GM12878 (cell line): ENCODE data around the gene TRAF3. TPM values are rescaled to one million over a fixed set of nuclear protein-coding genes. Genes with fewer than 3 reads are reported as not detected.

Source experiments
- ATAC-seq: fragments of 200-7000 bp; cut with Tn5 transposase; 3 replicates; pipeline ENCODE4 v1.9.1; 2020; ENCODE audit warnings: mild to moderate bottlenecking, moderate library complexity
- BruUV-seq: library from RNA; stranded (reverse); fragments of 400-500 nt; replicated peaks from 2 replicates; lab custom pipeline; 2021; lab: Mats Ljungman, UMichigan
- CTCF ChIA-PET: fragments of 300-600 bp; sonication (Branson Sonifier 250); formaldehyde crosslinking; extraction: SDS; loops from one replicate; lab custom pipeline; 2021; ENCODE audit warnings: inconsistent platforms; lab: Yijun Ruan, JAX
- POLR2A ChIA-PET: fragments of 350-600 bp; formaldehyde crosslinking; extraction: SDS; loops from one replicate; lab custom pipeline; 2021; ENCODE audit warnings: inconsistent platforms; lab: Charles Lee
- RAD21 ChIA-PET: fragments of 300-600 bp; sonication (Branson Sonifier 250); formaldehyde crosslinking; loops from one replicate; lab custom pipeline; 2023; ENCODE audit warnings: antibody characterized with exemption; ENCODE audit not compliant: unreplicated experiment; lab: Charles Lee
- SMC1A ChIA-PET: fragments of 300-600 bp; sonication (Branson Sonifier 250); formaldehyde crosslinking; loops from one replicate; lab custom pipeline; 2023; ENCODE audit not compliant: unreplicated experiment, uncharacterized antibody; lab: Charles Lee
- DNase-seq: peaks from one replicate; pipeline ENCODE4 v3.0.0-alpha.2; 2011; ENCODE audit warnings: low read depth, low spot score
- FAIRE-seq: peaks from 3 replicates; lab custom pipeline; 2011; peaks lifted over from hg19 to GRCh38; lab: Jason Lieb, UNC
- H2AFZ ChIP-seq: 2 replicates; pipeline ENCODE4 v1.6.0; 2011; ENCODE audit warnings: low read depth, low read length, control low read depth; ENCODE audit not compliant: control insufficient read depth
- H3K27ac ChIP-seq: 2 replicates; pipeline ENCODE4 v1.5.1; 2011; ENCODE audit warnings: control low read depth; ENCODE audit not compliant: control insufficient read depth, insufficient read depth
- H3K27me3 ChIP-seq, 2 experiments: replicated peaks in 1 of 2; 2 replicates each; pipeline versions ENCODE4 v1.6.0 to v1.6.1; 2011; ENCODE audit warnings: low read length in 1 of 2; ENCODE audit not compliant: control insufficient read depth in 2 of 2, insufficient read depth in 2 of 2
- H3K36me3 ChIP-seq, 2 experiments: 2 replicates each; pipeline ENCODE4 v1.5.1; 2011; ENCODE audit warnings: low read length in 1 of 2; ENCODE audit not compliant: control insufficient read depth in 2 of 2, insufficient read depth in 2 of 2
- H3K4me1 ChIP-seq: 2 replicates; pipeline ENCODE4 v1.6.1; 2011; ENCODE audit warnings: mild to moderate bottlenecking, low read length, moderate library complexity, mixed read lengths; ENCODE audit not compliant: control insufficient read depth, insufficient read depth
- H3K4me2 ChIP-seq: 2 replicates; pipeline ENCODE4 v1.6.0; 2011; ENCODE audit warnings: control low read depth; ENCODE audit not compliant: control insufficient read depth, insufficient read depth
- H3K4me3 ChIP-seq: fragments of 200-600 bp; sonication (generic); 2 replicates; pipeline ENCODE4 v1.5.1; 2016
- H3K79me2 ChIP-seq: 2 replicates; pipeline ENCODE4 v1.6.0; 2011; ENCODE audit warnings: low read length; ENCODE audit not compliant: control insufficient read depth, insufficient read depth
- H3K9ac ChIP-seq: 2 replicates; pipeline ENCODE4 v1.8.0; 2011; ENCODE audit warnings: low read length, control low read depth, mixed read lengths; ENCODE audit not compliant: control insufficient read depth, insufficient read depth
- H3K9me3 ChIP-seq: replicated peaks from 3 replicates; pipeline ENCODE4 v1.5.1; 2011; ENCODE audit warnings: mild to moderate bottlenecking, low read length; ENCODE audit not compliant: control insufficient read depth, insufficient read depth
- H4K20me1 ChIP-seq: 2 replicates; pipeline ENCODE4 v1.6.0; 2011; ENCODE audit not compliant: control insufficient read depth, insufficient read depth
- ASH2L ChIP-seq: fragments of 300-600, 200-600 bp; sonication (generic); IDR thresholded peaks from 2 replicates; pipeline ENCODE4 v1.6.1; 2017; ENCODE audit warnings: low read depth, mild to moderate bottlenecking, borderline replicate concordance
- CEBPB ChIP-seq, 2 experiments: fragments of 150-350 bp in 1 of 2; IDR thresholded peaks; 2 replicates each; pipeline ENCODE4 v1.6.1; 2012 to 2014; ENCODE audit warnings: low read depth in 2 of 2, low read length in 2 of 2, borderline replicate concordance in 1 of 2, inconsistent platforms in 1 of 2
- EED ChIP-seq: sonication (generic); IDR thresholded peaks from 2 replicates; pipeline ENCODE4 v1.6.1; 2016; ENCODE audit warnings: antibody characterized with exemption, low read depth
- EZH2 ChIP-seq: IDR thresholded peaks from 2 replicates; pipeline ENCODE4 v1.6.1; 2012; ENCODE audit warnings: low read depth, mild to moderate bottlenecking, control low read depth, inconsistent platforms, low read length, borderline replicate concordance; ENCODE audit not compliant: control insufficient read depth
- HCFC1 ChIP-seq: fragments of 150-350 bp; IDR thresholded peaks from 2 replicates; pipeline ENCODE4 v1.6.1; 2014; ENCODE audit warnings: low read length
- HDAC2 ChIP-seq: fragments of 200-600 bp; sonication (generic); IDR thresholded peaks from 2 replicates; pipeline ENCODE4 v1.6.1; 2017
- JUNB ChIP-seq: IDR thresholded peaks from 2 replicates; pipeline ENCODE4 v1.6.1; 2016; ENCODE audit warnings: antibody characterized with exemption, mild to moderate bottlenecking
- MTA3 ChIP-seq: IDR thresholded peaks from 2 replicates; pipeline ENCODE4 v1.6.1; 2012; ENCODE audit warnings: low read length, inconsistent platforms, borderline replicate concordance
- MYB ChIP-seq: fragments of 150-350 bp; IDR thresholded peaks from 2 replicates; pipeline ENCODE4 v1.6.1; 2014; ENCODE audit warnings: mild to moderate bottlenecking, low read depth, low read length, borderline replicate concordance
- NR2C1 ChIP-seq: fragments of 450-650 bp; IDR thresholded peaks from 2 replicates; pipeline ENCODE4 v1.6.1; 2017; ENCODE audit warnings: antibody characterized with exemption, mild to moderate bottlenecking, moderate library complexity
- NRF1 ChIP-seq: conservative IDR thresholded peaks from 2 replicates; pipeline ENCODE4 v1.6.1; 2011; ENCODE audit warnings: mild to moderate bottlenecking, low read depth, low read length, improper control_type of control experiment
- RAD21 ChIP-seq: IDR thresholded peaks from 2 replicates; pipeline ENCODE4 v1.6.1; 2011; ENCODE audit warnings: mild to moderate bottlenecking, low read depth, low read length, moderate library complexity; ENCODE audit not compliant: insufficient read depth
- RAD51 ChIP-seq: fragments of 450-650 bp; IDR thresholded peaks from 2 replicates; pipeline ENCODE4 v1.6.1; 2016; ENCODE audit warnings: moderate library complexity, mild to moderate bottlenecking, inconsistent platforms
- RB1 ChIP-seq: fragments of 450-650 bp; formaldehyde crosslinking; IDR thresholded peaks from 2 replicates; pipeline ENCODE4 v1.6.1; 2017; ENCODE audit warnings: mild to moderate bottlenecking, borderline replicate concordance
- RCOR1 ChIP-seq: conservative IDR thresholded peaks from 2 replicates; pipeline ENCODE4 v1.6.1; 2012; ENCODE audit warnings: low read depth, low read length, improper control_type of control experiment
- RFX5 ChIP-seq: IDR thresholded peaks from 2 replicates; pipeline ENCODE4 v1.6.1; 2011; ENCODE audit warnings: low read depth, low read length, improper control_type of control experiment
- TBL1XR1 ChIP-seq: IDR thresholded peaks from 2 replicates; pipeline ENCODE4 v1.6.1; 2012; ENCODE audit warnings: low read depth, low read length, improper control_type of control experiment
- ZNF384 ChIP-seq: IDR thresholded peaks from 2 replicates; pipeline ENCODE4 v1.6.1; 2012; ENCODE audit warnings: low read depth, mild to moderate bottlenecking, low read length, improper control_type of control experiment, borderline replicate concordance
- WGBS: methylation state at CpG from one replicate; pipeline ENCODE4 v1.1.6; 2016; ENCODE audit warnings: low lambda C conversion rate; ENCODE audit not compliant: insufficient replicate concordance, insufficient coverage; ENCODE audit errors: missing lambda C conversion rate; 5-methylcytosine and 5-hydroxymethylcytosine counted together
- in situ Hi-C: fragments of 300-500 bp; cut with MboI; formaldehyde crosslinking; loops from 9 replicates; pipeline ENCODE4 v1.14.3; 2018; ENCODE audit warnings: mixed read lengths
- intact Hi-C: fragments of 100-400 bp; cut with micrococcal nuclease; formaldehyde crosslinking; loops from one replicate; pipeline ENCODE4 v1.14.2; 2022; ENCODE audit not compliant: unreplicated experiment
- polyA plus RNA-seq, 11 experiments: library from polyadenylated mRNA; depleted of rRNA in 4 of 11; unstranded in 6 of 11; stranded (reverse) in 5 of 11; fragments of >200 nt; fragmentation: Nextera tagmentation in 4 of 11; fragmentation: Illumina TruSeq in 1 of 11; extraction: Ambion mirVana in 4 of 11; extraction: Trizol in 1 of 11; gene quantifications; 1 replicate in 1 of 11; 2 replicates in 10 of 11; pipeline versions ENCODE4 v1.2.1 to v1.2.3, GENCODE V29; 2011 to 2016; ENCODE audit warnings: inconsistent platforms in 2 of 11, missing spikeins in 2 of 11, low read depth in 1 of 11
- total RNA-seq, 4 experiments: library from RNA; depleted of rRNA in 3 of 4; stranded (reverse); fragments of >200 nt in 3 of 4; fragmentation: Illumina TruSeq in 1 of 4; extraction: Trizol in 1 of 4; gene quantifications; 2 replicates each; pipeline versions ENCODE4 v1.2.1 to v1.2.3, GENCODE V29; 2013 to 2021
- TF ChIP-seq, protein P1 (sequence below): IDR thresholded peaks from 2 replicates; pipeline ENCODE4 v1.6.1; 2011; ENCODE audit warnings: low read depth, low read length, improper control_type of control experiment, borderline replicate concordance
- TF ChIP-seq, protein P2 (sequence below): IDR thresholded peaks from 2 replicates; pipeline ENCODE4 v1.6.1; 2011; ENCODE audit warnings: mild to moderate bottlenecking, low read depth, low read length, moderate library complexity; ENCODE audit not compliant: insufficient replicate concordance

Gene TRAF3
- total and polyA plus RNA-seq, 10 of the 15 experiments (the other 5 are each of a cell fraction or from before 2014, with no cell fraction given): 3.0 to 70.1 (median 36.5) TPM

DNA sequence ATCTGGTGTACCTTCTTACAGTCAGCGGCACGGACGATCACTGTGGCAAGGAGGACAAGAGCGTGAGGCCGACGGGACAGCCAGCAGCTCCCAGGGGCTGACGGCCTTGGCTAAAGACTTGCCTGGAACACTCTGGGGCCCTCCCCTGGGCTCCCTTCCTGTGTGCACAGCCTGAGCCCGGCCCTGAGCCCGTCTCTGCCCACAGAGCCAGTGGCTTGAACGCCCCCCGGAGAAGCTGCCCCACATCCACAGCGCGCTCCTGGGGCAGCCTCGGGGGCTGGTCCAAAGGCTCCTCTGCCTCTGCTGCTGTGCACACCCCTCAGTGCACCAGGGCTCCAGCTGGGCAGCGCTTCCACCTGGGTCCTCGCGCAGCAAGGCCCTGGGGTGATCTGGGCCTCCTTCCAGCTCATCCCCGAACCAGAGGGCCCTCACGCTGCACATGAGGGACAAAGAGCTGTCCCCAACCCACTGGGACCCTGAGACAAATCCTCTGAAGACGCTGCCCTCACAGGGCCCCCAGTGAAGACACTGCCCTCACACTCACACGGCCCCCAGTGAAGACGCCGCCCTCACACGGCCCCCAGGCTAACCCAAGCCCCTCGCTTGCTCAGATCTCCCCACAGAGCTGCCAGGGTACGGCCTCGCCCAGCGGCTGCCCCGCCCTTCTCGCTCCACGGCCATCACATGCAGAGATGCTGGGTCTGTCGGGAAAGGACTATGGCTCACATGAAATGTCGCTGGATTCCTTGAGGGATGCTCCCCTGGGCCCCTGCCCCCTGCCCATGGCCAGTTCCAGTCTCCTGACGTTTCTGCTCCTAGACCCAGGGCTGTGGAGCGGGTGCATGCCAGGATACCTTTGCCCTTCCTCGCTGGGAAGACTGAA lies 167.4 kb downstream of the TRAF3 start (continued):
- TF ChIP-seq RAD51 (no peak), JUNB (no peak), MTA3 (no peak), ASH2L (no peak), EED (no peak), HDAC2 (no peak), HCFC1 (no peak), RAD21 (no peak)
- TF ChIP-seq, protein P1, sequence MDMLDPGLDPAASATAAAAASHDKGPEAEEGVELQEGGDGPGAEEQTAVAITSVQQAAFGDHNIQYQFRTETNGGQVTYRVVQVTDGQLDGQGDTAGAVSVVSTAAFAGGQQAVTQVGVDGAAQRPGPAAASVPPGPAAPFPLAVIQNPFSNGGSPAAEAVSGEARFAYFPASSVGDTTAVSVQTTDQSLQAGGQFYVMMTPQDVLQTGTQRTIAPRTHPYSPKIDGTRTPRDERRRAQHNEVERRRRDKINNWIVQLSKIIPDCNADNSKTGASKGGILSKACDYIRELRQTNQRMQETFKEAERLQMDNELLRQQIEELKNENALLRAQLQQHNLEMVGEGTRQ: no peak
- TF ChIP-seq, all 136 proteins: peak for 0

DNA sequence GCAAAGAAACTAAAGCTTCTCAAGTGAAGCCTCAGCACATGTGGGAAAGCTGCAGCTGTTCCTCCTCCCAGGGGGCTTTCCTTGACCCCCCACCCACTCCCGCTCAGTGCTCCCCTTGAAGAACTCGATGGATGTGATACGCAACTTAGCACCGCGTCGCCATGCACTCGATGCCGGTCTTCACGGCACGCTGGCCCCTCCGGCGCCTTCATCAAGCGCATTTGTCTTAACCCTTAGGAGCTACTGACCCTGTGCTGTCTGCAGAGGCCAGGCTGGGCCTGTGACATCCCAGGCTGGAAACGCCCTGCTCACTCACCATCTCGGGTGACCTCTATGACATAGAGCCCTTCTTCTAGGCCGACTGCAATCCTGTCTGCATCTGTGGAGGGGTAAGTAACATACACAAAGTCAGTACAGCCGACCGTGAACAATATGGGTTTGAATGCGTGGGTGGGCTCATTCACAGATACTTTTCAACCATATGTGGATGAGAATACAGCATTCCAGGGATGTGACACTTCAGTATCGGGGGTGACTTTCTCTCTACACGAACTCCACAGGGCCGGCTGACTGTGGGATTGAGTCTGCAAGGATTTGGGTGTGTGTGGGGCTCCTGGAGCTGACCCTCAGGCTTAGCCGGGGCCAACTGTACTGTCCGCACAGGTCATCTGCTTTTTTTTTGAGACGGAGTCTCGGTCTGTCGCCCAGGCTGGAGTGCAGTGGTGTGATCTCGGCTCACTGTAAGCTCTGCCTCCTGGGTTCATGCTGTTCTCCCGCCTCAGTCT lies 168.3 kb downstream of the TRAF3 start:
- Histone ChIP-seq H3K9ac (no peak overlapping the region), H3K4me3 (no peak overlapping the region), H3K79me2 (no peaks in the 10 kb centered on the region), H3K36me3 (peaks cover 7 to 15% of the 10 kb centered on the region in 2 experiments; a peak in 3 of 4 replicates), H3K4me2 (no peak overlapping the region), H3K9me3 (no peaks in the 10 kb centered on the region), H4K20me1 (no peaks in the 10 kb centered on the region), H3K27me3 (no peaks in the 10 kb centered on the region), H3K27ac (no peak overlapping the region), H3K4me1 (peaks cover 25% of the 10 kb centered on the region), H2AFZ (no peak overlapping the region)
- RAD21 ChIA-PET: interaction anchor here (1.2 to 1.3 kb wide), 2 partner anchors 160 to 251 kb away, joined by 3 to 7 read pairs; no protein-coding TSS in a partner anchor
- WGBS: 91% methylated on average over 29 of the region's 29 CpGs
- SMC1A ChIA-PET: interaction anchor here (1.4 kb wide), 1 partner anchor 10 kb away, joined by 4 read pairs; no protein-coding TSS in a partner anchor
- FAIRE-seq (no peak), DNase-seq (no peak), ATAC-seq (no peak)
- BruUV-seq: no TSS peak
- CTCF ChIA-PET: no interaction called here
- in situ Hi-C loops: no loop called here
- POLR2A ChIA-PET: no interaction called here
- intact Hi-C loops: no loop called here
- TF ChIP-seq MYB (no peak), CEBPB (IDR thresholded peaks at IDR 0.05; ENCODE audit: borderline replicate concordance in 1 of 2, low read depth in 2 of 2, low read length in 2 of 2) (no peak), NR2C1 (no peak), RFX5 (no peak), ZNF384 (no peak), JUNB (no peak), TBL1XR1 (no peak), EZH2 (no peak), NRF1 (no peak), RB1 (no peak), RCOR1 (no peak)
- TF ChIP-seq, protein P2, sequence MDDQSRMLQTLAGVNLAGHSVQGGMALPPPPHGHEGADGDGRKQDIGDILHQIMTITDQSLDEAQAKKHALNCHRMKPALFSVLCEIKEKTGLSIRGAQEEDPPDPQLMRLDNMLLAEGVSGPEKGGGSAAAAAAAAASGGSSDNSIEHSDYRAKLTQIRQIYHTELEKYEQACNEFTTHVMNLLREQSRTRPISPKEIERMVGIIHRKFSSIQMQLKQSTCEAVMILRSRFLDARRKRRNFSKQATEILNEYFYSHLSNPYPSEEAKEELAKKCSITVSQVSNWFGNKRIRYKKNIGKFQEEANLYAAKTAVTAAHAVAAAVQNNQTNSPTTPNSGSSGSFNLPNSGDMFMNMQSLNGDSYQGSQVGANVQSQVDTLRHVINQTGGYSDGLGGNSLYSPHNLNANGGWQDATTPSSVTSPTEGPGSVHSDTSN: no peak
